ENCODE results near the gene MBOAT1.

The MBOAT1 gene

GRCh38 chr6:20168690-20169089, 43.6 kb downstream of the MBOAT1 start:
- Histone ChIP-seq H3K27me3 (ENCODE audit: insufficient read depth, low read length) (no peaks in the 10 kb centered on the region), H3K9me3 (ENCODE audit: low read length) (peaks cover 1% of the 10 kb centered on the region), H2AFZ (ENCODE audit: low read depth, low read length) (no peak overlapping the region), H3K36me3 (ENCODE audit: insufficient read depth, low read length) (peaks cover 2% of the 10 kb centered on the region), H3K4me3 (ENCODE audit: low read length) (no peak overlapping the region), H3K4me1 (ENCODE audit: insufficient read depth, low read length) (no peaks in the 10 kb centered on the region)

GRCh38 chr6:20167601-20168000, 44.7 kb downstream of the MBOAT1 start:
- peaks cover 1% of the 10 kb centered on the region for H3K9me3 ChIP-seq (ENCODE audit: low read length)
- H3K4me3 ChIP-seq (ENCODE audit: low read length) = no peak overlapping the region
- no peak overlapping the region for H2AFZ ChIP-seq (ENCODE audit: low read depth, low read length)
- H3K27me3 ChIP-seq (ENCODE audit: insufficient read depth, low read length) = no peaks in the 10 kb centered on the region
- H3K36me3 ChIP-seq (ENCODE audit: insufficient read depth, low read length) = peaks cover 2% of the 10 kb centered on the region
- H3K4me1 ChIP-seq (ENCODE audit: insufficient read depth, low read length) = no peaks in the 10 kb centered on the region

- no peaks in the 10 kb centered on the region for H3K4me1 ChIP-seq (ENCODE audit: insufficient read depth, low read length)
- H3K4me3 ChIP-seq (ENCODE audit: low read length) = no peak overlapping the region
- no peaks in the 10 kb centered on the region for H3K27me3 ChIP-seq (ENCODE audit: insufficient read depth, low read length)
- H2AFZ ChIP-seq (ENCODE audit: low read depth, low read length) = no peak overlapping the region
- peaks cover 1% of the 10 kb centered on the region for H3K9me3 ChIP-seq (ENCODE audit: low read length)
- peaks cover 2% of the 10 kb centered on the region for H3K36me3 ChIP-seq (ENCODE audit: insufficient read depth, low read length)
Observed at GRCh38 chr6:20166210-20166609, 46.1 kb downstream of the MBOAT1 start.

- Histone ChIP-seq H3K9me3 (ENCODE audit: low read length) (peaks cover 4% of the 10 kb centered on the region), H3K4me3 (ENCODE audit: low read length) (no peak overlapping the region), H3K27me3 (ENCODE audit: insufficient read depth, low read length) (no peaks in the 10 kb centered on the region), H3K36me3 (ENCODE audit: insufficient read depth, low read length) (peaks cover 2% of the 10 kb centered on the region), H2AFZ (ENCODE audit: low read depth, low read length) (no peak overlapping the region), H3K4me1 (ENCODE audit: insufficient read depth, low read length) (peaks cover 6% of the 10 kb centered on the region)
Observed at GRCh38 chr6:20162515-20162914, 49.8 kb downstream of the MBOAT1 start.

GRCh38 chr6:20160541-20161283, 51.6 kb downstream of the MBOAT1 start:
- Histone ChIP-seq H2AFZ (ENCODE audit: low read depth, low read length) (no peak overlapping the region), H3K27me3 (ENCODE audit: insufficient read depth, low read length) (no peaks in the 10 kb centered on the region), H3K9me3 (ENCODE audit: low read length) (peaks cover 5% of the 10 kb centered on the region), H3K4me3 (ENCODE audit: low read length) (no peak overlapping the region), H3K4me1 (ENCODE audit: insufficient read depth, low read length) (peaks cover 6% of the 10 kb centered on the region), H3K36me3 (ENCODE audit: insufficient read depth, low read length) (peaks cover 2% of the 10 kb centered on the region)

- H2AFZ ChIP-seq (ENCODE audit: low read depth, low read length) = no peak overlapping the region
- no peaks in the 10 kb centered on the region for H3K27me3 ChIP-seq (ENCODE audit: insufficient read depth, low read length)
- peaks cover 7% of the 10 kb centered on the region for H3K9me3 ChIP-seq (ENCODE audit: low read length)
- no peaks in the 10 kb centered on the region for H3K36me3 ChIP-seq (ENCODE audit: insufficient read depth, low read length)
- peaks cover 6% of the 10 kb centered on the region for H3K4me1 ChIP-seq (ENCODE audit: insufficient read depth, low read length)
- no peak overlapping the region for H3K4me3 ChIP-seq (ENCODE audit: low read length)
Observed at GRCh38 chr6:20159781-20160540, 52.3 kb downstream of the MBOAT1 start.

- H2AFZ ChIP-seq (ENCODE audit: low read depth, low read length) = no peak overlapping the region
- H3K27me3 ChIP-seq (ENCODE audit: insufficient read depth, low read length) = no peaks in the 10 kb centered on the region
- no peaks in the 10 kb centered on the region for H3K36me3 ChIP-seq (ENCODE audit: insufficient read depth, low read length)
- no peak overlapping the region for H3K4me3 ChIP-seq (ENCODE audit: low read length)
- peaks cover 6% of the 10 kb centered on the region for H3K4me1 ChIP-seq (ENCODE audit: insufficient read depth, low read length)
- peaks cover 8% of the 10 kb centered on the region for H3K9me3 ChIP-seq (ENCODE audit: low read length)
Observed at GRCh38 chr6:20159098-20159497, 53.2 kb downstream of the MBOAT1 start.

GRCh38 chr6:20158676-20159075, 53.6 kb downstream of the MBOAT1 start:
- Histone ChIP-seq H3K4me3 (ENCODE audit: low read length) (no peak overlapping the region), H3K9me3 (ENCODE audit: low read length) (peaks cover 8% of the 10 kb centered on the region), H3K36me3 (ENCODE audit: insufficient read depth, low read length) (no peaks in the 10 kb centered on the region), H3K27me3 (ENCODE audit: insufficient read depth, low read length) (no peaks in the 10 kb centered on the region), H3K4me1 (ENCODE audit: insufficient read depth, low read length) (peaks cover 6% of the 10 kb centered on the region), H2AFZ (ENCODE audit: low read depth, low read length) (no peak overlapping the region)

GRCh38 chr6:20156824-20157223, 55.4 kb downstream of the MBOAT1 start:
- Histone ChIP-seq H2AFZ (ENCODE audit: low read depth, low read length) (no peak overlapping the region), H3K27me3 (ENCODE audit: insufficient read depth, low read length) (no peaks in the 10 kb centered on the region), H3K36me3 (ENCODE audit: insufficient read depth, low read length) (no peaks in the 10 kb centered on the region), H3K4me1 (ENCODE audit: insufficient read depth, low read length) (peaks cover 6% of the 10 kb centered on the region), H3K9me3 (ENCODE audit: low read length) (peaks cover 8% of the 10 kb centered on the region), H3K4me3 (ENCODE audit: low read length) (no peak overlapping the region)

- H3K9me3 ChIP-seq (ENCODE audit: low read length) = peaks cover 8% of the 10 kb centered on the region
Observed at GRCh38 chr6:20154753-20155152, 57.5 kb downstream of the MBOAT1 start.

GRCh38 chr6:20153194-20153593, 59.1 kb downstream of the MBOAT1 start:
- H2AFZ ChIP-seq (ENCODE audit: low read depth, low read length) = no peak overlapping the region
- H3K36me3 ChIP-seq (ENCODE audit: insufficient read depth, low read length) = peaks cover 10% of the 10 kb centered on the region
- no peaks in the 10 kb centered on the region for H3K4me1 ChIP-seq (ENCODE audit: insufficient read depth, low read length)
- no peaks in the 10 kb centered on the region for H3K27me3 ChIP-seq (ENCODE audit: insufficient read depth, low read length)
- H3K4me3 ChIP-seq (ENCODE audit: low read length) = no peak overlapping the region
- peaks cover 5% of the 10 kb centered on the region for H3K9me3 ChIP-seq (ENCODE audit: low read length)

More at GRCh38 chr6:20154753-20155152, 57.5 kb downstream of the MBOAT1 start:
- Histone ChIP-seq H2AFZ (ENCODE audit: low read depth, low read length) (no peak overlapping the region), H3K27me3 (ENCODE audit: insufficient read depth, low read length) (no peaks in the 10 kb centered on the region), H3K4me1 (ENCODE audit: insufficient read depth, low read length) (peaks cover under 1% of the 10 kb centered on the region), H3K4me3 (ENCODE audit: low read length) (no peak overlapping the region), H3K36me3 (ENCODE audit: insufficient read depth, low read length) (peaks cover 10% of the 10 kb centered on the region)

- Histone ChIP-seq H3K9me3 (ENCODE audit: low read length) (peaks cover 3% of the 10 kb centered on the region), H3K4me1 (ENCODE audit: insufficient read depth, low read length) (no peaks in the 10 kb centered on the region), H3K36me3 (ENCODE audit: insufficient read depth, low read length) (peaks cover 24% of the 10 kb centered on the region), H2AFZ (ENCODE audit: low read depth, low read length) (no peak overlapping the region), H3K27me3 (ENCODE audit: insufficient read depth, low read length) (no peaks in the 10 kb centered on the region), H3K4me3 (ENCODE audit: low read length) (no peak overlapping the region)
Observed at GRCh38 chr6:20148433-20148832, 63.8 kb downstream of the MBOAT1 start.

- H3K27me3 ChIP-seq (ENCODE audit: insufficient read depth, low read length) = no peaks in the 10 kb centered on the region
- H3K4me3 ChIP-seq (ENCODE audit: low read length) = no peak overlapping the region
- peaks cover 3% of the 10 kb centered on the region for H3K9me3 ChIP-seq (ENCODE audit: low read length)
- no peaks in the 10 kb centered on the region for H3K4me1 ChIP-seq (ENCODE audit: insufficient read depth, low read length)
- peaks cover 32% of the 10 kb centered on the region for H3K36me3 ChIP-seq (ENCODE audit: insufficient read depth, low read length)
- H2AFZ ChIP-seq (ENCODE audit: low read depth, low read length) = no peak overlapping the region
Observed at GRCh38 chr6:20147469-20147868, 64.8 kb downstream of the MBOAT1 start.
